Motor neuron (in vitro differentiated cells): ENCODE results near the gene RAB17. TPM values are rescaled to one million over a fixed set of nuclear protein-coding genes. Genes with fewer than 3 reads are reported as not detected.

Source experiments
- ATAC-seq, 8 experiments: fragments of 200-7000 bp; cut with Tn5 transposase; replicated peaks in 6 of 8; 2 replicates each; pipeline ENCODE4 v1.8.0; 2021; ENCODE audit warnings: mild to moderate bottlenecking in 8 of 8, moderate library complexity in 8 of 8
- H3K27ac ChIP-seq, 2 donors: fragments of 250-450 bp; sonication (Bioruptor Pico); 2 replicates each; pipeline ENCODE4 v1.9.0; 2021; ENCODE audit warnings: antibody characterized with exemption in 2 of 2, mild to moderate bottlenecking in 2 of 2, moderate library complexity in 1 of 2
- H3K4me1 ChIP-seq, 2 donors: fragments of 250-450 bp; sonication (Bioruptor Pico); replicated peaks in 1 of 2; 2 replicates each; pipeline ENCODE4 v1.6.1; 2021; ENCODE audit warnings: antibody characterized with exemption in 2 of 2, mild to moderate bottlenecking in 2 of 2, moderate library complexity in 1 of 2
- H3K4me3 ChIP-seq, 5 donors: fragments of 250-450 bp; sonication (Bioruptor Pico); 2 replicates each; pipeline ENCODE4 v1.9.0; 2021; ENCODE audit warnings: antibody characterized with exemption in 5 of 5, mild to moderate bottlenecking in 5 of 5, moderate library complexity in 4 of 5
- WGBS, 10 experiments: fragments of 450-650 bp; shearing (Covaris generic); methylation state at CpG; one replicate each; pipeline ENCODE4 v1.0.0; 2022; 5-methylcytosine and 5-hydroxymethylcytosine counted together
- in situ Hi-C, 9 experiments: fragments of 400-800 bp; cut with MboI; loops; one replicate each; pipeline ENCODE4 v1.15.0; 2021; ENCODE audit warnings: low sequenced_read_pairs in 9 of 9, low pct_unique_long_range_greater_than_20kb in 2 of 9; ENCODE audit not compliant: unreplicated experiment in 9 of 9
- total RNA-seq, 8 experiments: library from RNA; unstranded; fragments of 300-600 nt; gene quantifications; 2 replicates each; pipeline versions ENCODE4 v1.2.3 to v1.2.4, GENCODE V29; 2022

RAB17 gene
- total RNA-seq, 8 experiments from 2014 or later: 0.08 to 1.3 (median 0.65) TPM

- ATAC-seq: peak in 1 of 8 experiments; percentile 32
- in situ Hi-C loops: no loop called here
- Histone ChIP-seq H3K4me3 (no peak overlapping the region), H3K4me1 (peaks cover 0 to 8% of the 10 kb centered on the region in 2 donors), H3K27ac (no peak overlapping the region)
- WGBS, 10 experiments: 93 to 100% methylated on average over 1 to 11 of the region's 13 CpGs; no CpG with 5 or more reads in 8 of the 10 experiments
Measured at GRCh38 chr2:237540223-237540775, 50.2 kb downstream of the RAB17 start.

GRCh38 chr2:237539681-237540080 lies 50.9 kb downstream of the RAB17 start:
- in situ Hi-C loops: no loop called here
- Histone ChIP-seq H3K4me3 (no peak overlapping the region), H3K4me1 (peaks cover 0 to 8% of the 10 kb centered on the region in 2 donors), H3K27ac (no peak overlapping the region)
- no peak for ATAC-seq
- WGBS, 10 experiments: 56 to 100% (median 87%) methylated on average over 1 to 5 of the region's 6 CpGs; no CpG with 5 or more reads in 3 of the 10 experiments

- 85 to 100% (median 98%) methylated on average over 3 to 5 of the region's 18 CpGs; no CpG with 5 or more reads in 7 of the 10 experiments for WGBS, 10 experiments
- in situ Hi-C loops: no loop called here
- Histone ChIP-seq H3K4me3 (no peak overlapping the region), H3K4me1 (peaks cover 0 to 8% of the 10 kb centered on the region in 2 donors), H3K27ac (no peak overlapping the region)
- no peak for ATAC-seq
Measured at GRCh38 chr2:237538901-237539300, 51.6 kb downstream of the RAB17 start.

GRCh38 chr2:237538001-237538720 lies 52.4 kb downstream of the RAB17 start:
- no peak for ATAC-seq
- H3K27ac ChIP-seq: no peak overlapping the region
- in situ Hi-C loops: no loop called here
- WGBS, 10 experiments: 33 to 88% (median 73%) methylated on average over 3 to 13 of the region's 29 CpGs; no CpG with 5 or more reads in 3 of the 10 experiments
- no peak overlapping the region for H3K4me3 ChIP-seq
- H3K4me1 ChIP-seq: peaks cover 0 to 8% of the 10 kb centered on the region in 2 donors

- ATAC-seq: no peak
- in situ Hi-C loops: no loop called here
- Histone ChIP-seq H3K27ac (no peak overlapping the region), H3K4me3 (no peak overlapping the region), H3K4me1 (peaks cover 5 to 14% of the 10 kb centered on the region in 2 donors)
- WGBS, 10 experiments: 100% methylated on average over 1 to 4 of the region's 9 CpGs; no CpG with 5 or more reads in 8 of the 10 experiments
Measured at GRCh38 chr2:237536617-237537016, 53.9 kb downstream of the RAB17 start.

GRCh38 chr2:237536083-237536415 lies 54.5 kb downstream of the RAB17 start:
- Histone ChIP-seq H3K4me1 (peaks cover 5 to 14% of the 10 kb centered on the region in 2 donors), H3K27ac (no peak overlapping the region), H3K4me3 (no peak overlapping the region)
- in situ Hi-C loops: no loop called here
- ATAC-seq: no peak
- 67 to 100% (median 81%) methylated on average over 1 to 5 of the region's 5 CpGs; no CpG with 5 or more reads in 6 of the 10 experiments for WGBS, 10 experiments

- WGBS, 10 experiments: 63 to 88% (median 80%) methylated on average over 1 to 5 of the region's 8 CpGs; no CpG with 5 or more reads in 4 of the 10 experiments
- no peak overlapping the region for H3K4me3 ChIP-seq
- ATAC-seq: no peak
- in situ Hi-C loops: no loop called here
- H3K27ac ChIP-seq: no peak overlapping the region
- peaks cover 5 to 14% of the 10 kb centered on the region in 2 donors for H3K4me1 ChIP-seq
Measured at GRCh38 chr2:237535385-237536082, 55.0 kb downstream of the RAB17 start.

GRCh38 chr2:237534380-237534779 lies 56.2 kb downstream of the RAB17 start:
- in situ Hi-C loops: no loop called here
- no peak for ATAC-seq
- Histone ChIP-seq H3K27ac (no peak overlapping the region), H3K4me3 (no peak overlapping the region), H3K4me1 (peaks cover 5 to 14% of the 10 kb centered on the region in 2 donors)
- 100% methylated on average over 1 of the region's 1 CpG; no CpG with 5 or more reads in 9 of the 10 experiments for WGBS, 10 experiments

- H3K27ac ChIP-seq: no peak overlapping the region
- WGBS, 10 experiments: 80 to 100% (median 83%) methylated on average over 1 to 5 of the region's 7 CpGs; no CpG with 5 or more reads in 3 of the 10 experiments
- in situ Hi-C loops: no loop called here
- ATAC-seq: peak in 3 of 8 experiments; percentile 65 to 74 (median 68)
- peaks cover 5 to 14% of the 10 kb centered on the region in 2 donors for H3K4me1 ChIP-seq
- no peak overlapping the region for H3K4me3 ChIP-seq
Measured at GRCh38 chr2:237533668-237534161, 56.8 kb downstream of the RAB17 start.

GRCh38 chr2:237532160-237532559 lies 58.4 kb downstream of the RAB17 start:
- peak in 1 of 8 experiments; percentile 10 for ATAC-seq
- no peak overlapping the region for H3K27ac ChIP-seq
- H3K4me3 ChIP-seq: no peak overlapping the region
- peaks cover 5 to 7% of the 10 kb centered on the region in 2 donors for H3K4me1 ChIP-seq
- 40 to 84% (median 59%) methylated on average over 1 to 7 of the region's 11 CpGs; no CpG with 5 or more reads in 4 of the 10 experiments for WGBS, 10 experiments
- in situ Hi-C loops: no loop called here

GRCh38 chr2:237530472-237531433 lies 59.8 kb downstream of the RAB17 start:
- ATAC-seq: no peak
- in situ Hi-C loops: no loop called here
- H3K27ac ChIP-seq: no peak overlapping the region
- H3K4me1 ChIP-seq: peaks cover 5 to 7% of the 10 kb centered on the region in 2 donors
- no peak overlapping the region for H3K4me3 ChIP-seq
- 40 to 100% (median 93%) methylated on average over 1 to 8 of the region's 12 CpGs; no CpG with 5 or more reads in 3 of the 10 experiments for WGBS, 10 experiments
